ENCODE data around the gene ABHD12B.

ABHD12B gene

GRCh38 chr14:50871914-50872732, at the start of gene ABHD12B:
Gene ABHD12B (plus strand): TSS chr14:50872053. CDS start chr14:50872175, 122 bp downstream.
- no peak for DNase-seq

- no peak for DNase-seq
Observed at GRCh38 chr14:50822501-50823042, 49.3 kb upstream of the ABHD12B start.

- no peak for DNase-seq
Observed at GRCh38 chr14:50823051-50823761, 48.6 kb upstream of the ABHD12B start.

- DNase-seq = no peak
Observed at GRCh38 chr14:50823762-50824636, 47.9 kb upstream of the ABHD12B start.

- no peak for DNase-seq
Observed at GRCh38 chr14:50825307-50825706, 46.5 kb upstream of the ABHD12B start.

- no peak for DNase-seq
Observed at GRCh38 chr14:50826681-50827080, 45.2 kb upstream of the ABHD12B start.

GRCh38 chr14:50828721-50829488, 42.9 kb upstream of the ABHD12B start:
- no peak for DNase-seq

- DNase-seq = no peak
Observed at GRCh38 chr14:50829489-50830043, 42.3 kb upstream of the ABHD12B start.

- peak; percentile 57 for DNase-seq
Observed at GRCh38 chr14:50830044-50830931, 41.6 kb upstream of the ABHD12B start.

- peak; percentile 66 for DNase-seq
Observed at GRCh38 chr14:50830932-50831725, 40.7 kb upstream of the ABHD12B start, which contains the start of gene NIN. Gene NIN (minus strand): TSS chr14:50831162. CDS start chr14:50822056, 9,106 bp downstream.

GRCh38 chr14:50831726-50832168, 40.1 kb upstream of the ABHD12B start:
- DNase-seq = peak; percentile 35

- no peak for DNase-seq
Observed at GRCh38 chr14:50832935-50833630, 38.8 kb upstream of the ABHD12B start.

GRCh38 chr14:50834802-50835276, 37.0 kb upstream of the ABHD12B start:
- DNase-seq = no peak

- DNase-seq = no peak
Observed at GRCh38 chr14:50835280-50835679, 36.6 kb upstream of the ABHD12B start.

- DNase-seq = no peak
Observed at GRCh38 chr14:50836515-50836914, 35.3 kb upstream of the ABHD12B start.

- no peak for DNase-seq
Observed at GRCh38 chr14:50837271-50837670, 34.6 kb upstream of the ABHD12B start.

- DNase-seq = no peak
Observed at GRCh38 chr14:50837850-50838470, 33.9 kb upstream of the ABHD12B start.

- DNase-seq = no peak
Observed at GRCh38 chr14:50839048-50839447, 32.8 kb upstream of the ABHD12B start.
